ENCODE data around the gene TTC12.

Gene TTC12

GRCh38 chr11:113276466-113276865 is 37.9 kb upstream of the TTC12 start:
- no peak overlapping the region for H3K27ac Mint-ChIP-seq
- no peaks in the 10 kb centered on the region for H3K9me3 Mint-ChIP-seq
- H3K36me3 Mint-ChIP-seq (ENCODE audit: low read depth) = no peaks in the 10 kb centered on the region
- H3K4me1 Mint-ChIP-seq (ENCODE audit: low read depth) = no peaks in the 10 kb centered on the region
- no peak overlapping the region for H3K4me3 Mint-ChIP-seq
- no peaks in the 10 kb centered on the region for H3K27me3 Mint-ChIP-seq
- intact Hi-C loops (cut with micrococcal nuclease) = no loop called here

DNA sequence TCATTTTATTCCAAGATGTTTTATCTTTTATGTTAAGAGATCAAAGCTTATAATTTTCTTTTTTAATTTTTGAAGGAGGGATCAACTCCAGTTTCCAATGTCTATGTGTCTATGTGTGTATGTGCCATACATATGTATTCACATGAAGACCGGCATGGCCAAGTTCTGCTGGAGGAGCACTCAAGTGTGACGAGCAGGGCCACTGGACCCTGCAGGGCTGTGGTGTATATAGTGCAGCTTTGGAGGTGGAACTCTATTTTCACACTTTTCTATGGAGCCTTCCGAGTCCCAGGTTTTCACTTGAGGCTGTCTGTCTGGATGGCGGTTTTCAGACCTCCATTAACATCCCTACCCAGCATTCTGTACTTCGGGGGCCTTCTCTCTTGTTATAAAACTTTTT is 36.5 kb upstream of the TTC12 start:
- Mint-ChIP-seq H3K4me3 (no peak overlapping the region), H3K36me3 (ENCODE audit: low read depth) (no peaks in the 10 kb centered on the region), H3K27ac (no peak overlapping the region), H3K4me1 (ENCODE audit: low read depth) (no peaks in the 10 kb centered on the region), H3K9me3 (no peaks in the 10 kb centered on the region), H3K27me3 (no peaks in the 10 kb centered on the region)
- intact Hi-C loops (cut with micrococcal nuclease) = no loop called here

- Mint-ChIP-seq H3K27ac (no peak overlapping the region), H3K9me3 (no peaks in the 10 kb centered on the region), H3K27me3 (no peaks in the 10 kb centered on the region), H3K4me3 (no peak overlapping the region), H3K4me1 (ENCODE audit: low read depth) (no peaks in the 10 kb centered on the region), H3K36me3 (ENCODE audit: low read depth) (no peaks in the 10 kb centered on the region)
- intact Hi-C loops (cut with micrococcal nuclease) = no loop called here
Observed at GRCh38 chr11:113278481-113278880, 35.9 kb upstream of the TTC12 start.

GRCh38 chr11:113278925-113279324 is 35.5 kb upstream of the TTC12 start:
- no peaks in the 10 kb centered on the region for H3K36me3 Mint-ChIP-seq (ENCODE audit: low read depth)
- H3K27me3 Mint-ChIP-seq = no peaks in the 10 kb centered on the region
- no peaks in the 10 kb centered on the region for H3K4me1 Mint-ChIP-seq (ENCODE audit: low read depth)
- H3K27ac Mint-ChIP-seq = no peak overlapping the region
- H3K9me3 Mint-ChIP-seq = no peaks in the 10 kb centered on the region
- intact Hi-C loops (cut with micrococcal nuclease) = no loop called here
- no peak overlapping the region for H3K4me3 Mint-ChIP-seq

GRCh38 chr11:113279591-113279990 is 34.8 kb upstream of the TTC12 start:
- no peaks in the 10 kb centered on the region for H3K9me3 Mint-ChIP-seq
- no peaks in the 10 kb centered on the region for H3K4me1 Mint-ChIP-seq (ENCODE audit: low read depth)
- H3K36me3 Mint-ChIP-seq (ENCODE audit: low read depth) = no peaks in the 10 kb centered on the region
- H3K27me3 Mint-ChIP-seq = no peaks in the 10 kb centered on the region
- no peak overlapping the region for H3K27ac Mint-ChIP-seq
- H3K4me3 Mint-ChIP-seq = no peak overlapping the region
- intact Hi-C loops (cut with micrococcal nuclease) = no loop called here

- H3K27ac Mint-ChIP-seq = no peak overlapping the region
- intact Hi-C loops (cut with micrococcal nuclease) = no loop called here
- H3K4me3 Mint-ChIP-seq = no peak overlapping the region
- no peaks in the 10 kb centered on the region for H3K27me3 Mint-ChIP-seq
- H3K36me3 Mint-ChIP-seq (ENCODE audit: low read depth) = no peaks in the 10 kb centered on the region
- H3K4me1 Mint-ChIP-seq (ENCODE audit: low read depth) = no peaks in the 10 kb centered on the region
- H3K9me3 Mint-ChIP-seq = no peaks in the 10 kb centered on the region
Observed at GRCh38 chr11:113281052-113281725, 33.2 kb upstream of the TTC12 start.

GRCh38 chr11:113282898-113283437 is 31.4 kb upstream of the TTC12 start:
- H3K4me3 Mint-ChIP-seq = no peak overlapping the region
- intact Hi-C loops (cut with micrococcal nuclease) = no loop called here
- no peaks in the 10 kb centered on the region for H3K27me3 Mint-ChIP-seq
- H3K27ac Mint-ChIP-seq = no peak overlapping the region
- no peaks in the 10 kb centered on the region for H3K9me3 Mint-ChIP-seq
- no peaks in the 10 kb centered on the region for H3K4me1 Mint-ChIP-seq (ENCODE audit: low read depth)
- H3K36me3 Mint-ChIP-seq (ENCODE audit: low read depth) = no peaks in the 10 kb centered on the region

GRCh38 chr11:113283881-113284280 is 30.5 kb upstream of the TTC12 start:
- Mint-ChIP-seq H3K4me3 (no peak overlapping the region), H3K9me3 (no peaks in the 10 kb centered on the region), H3K27me3 (no peaks in the 10 kb centered on the region), H3K4me1 (ENCODE audit: low read depth) (no peaks in the 10 kb centered on the region), H3K27ac (no peak overlapping the region), H3K36me3 (ENCODE audit: low read depth) (no peaks in the 10 kb centered on the region)
- intact Hi-C loops (cut with micrococcal nuclease) = no loop called here

GRCh38 chr11:113286009-113286408 is 28.4 kb upstream of the TTC12 start:
- Mint-ChIP-seq H3K4me1 (ENCODE audit: low read depth) (no peaks in the 10 kb centered on the region), H3K27me3 (no peaks in the 10 kb centered on the region), H3K27ac (no peak overlapping the region), H3K4me3 (no peak overlapping the region), H3K9me3 (no peaks in the 10 kb centered on the region), H3K36me3 (ENCODE audit: low read depth) (no peaks in the 10 kb centered on the region)
- intact Hi-C loops (cut with micrococcal nuclease) = no loop called here

DNA sequence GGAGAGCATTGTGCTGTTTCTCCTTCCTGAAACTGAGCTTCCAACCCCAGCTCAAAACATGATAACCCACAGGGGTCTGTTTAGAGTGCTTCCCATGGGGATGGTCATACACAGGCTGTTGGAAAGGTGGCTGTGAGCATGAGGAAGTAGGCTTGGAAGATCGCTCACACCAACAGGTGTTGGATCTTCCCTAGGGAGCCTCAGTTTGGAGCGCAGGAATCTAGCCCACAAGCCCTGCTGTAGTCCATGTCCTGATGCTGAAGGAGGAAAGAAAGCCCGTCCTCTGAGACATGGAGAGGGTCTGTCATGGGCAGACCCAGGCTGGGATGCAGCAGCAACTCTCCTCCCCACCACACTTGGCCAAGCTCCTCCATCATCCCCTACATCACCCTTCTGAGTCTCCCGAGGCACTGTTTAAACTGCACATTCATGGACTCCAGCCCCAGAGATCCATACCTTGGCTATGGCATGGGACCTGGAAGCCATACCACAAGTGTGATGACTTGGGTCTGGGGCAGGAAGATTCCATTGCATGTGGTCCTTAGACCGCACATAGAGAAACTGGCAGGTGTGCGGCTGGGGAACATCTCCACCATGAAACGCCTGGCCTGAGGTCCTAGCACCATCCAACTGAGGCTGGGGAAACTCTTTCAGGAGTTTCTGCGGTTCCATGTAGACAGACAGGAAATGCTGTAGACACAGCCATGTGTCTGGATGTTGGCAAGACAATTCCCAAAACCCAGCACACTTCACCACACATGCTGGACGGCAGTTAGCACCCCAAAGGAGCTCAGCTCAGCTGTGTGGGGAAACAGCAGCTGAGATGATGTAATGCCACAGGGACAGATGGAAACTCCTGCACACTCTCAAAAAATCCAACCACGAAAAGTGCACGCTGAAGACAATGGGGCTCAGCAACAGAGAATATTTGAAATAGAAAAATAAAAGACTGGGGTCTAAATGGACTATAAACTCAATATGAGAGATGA is 27.6 kb upstream of the TTC12 start:
- intact Hi-C loops (cut with micrococcal nuclease) = no loop called here
- Mint-ChIP-seq H3K4me1 (ENCODE audit: low read depth) (no peaks in the 10 kb centered on the region), H3K27ac (no peak overlapping the region), H3K9me3 (no peaks in the 10 kb centered on the region), H3K27me3 (no peaks in the 10 kb centered on the region), H3K36me3 (ENCODE audit: low read depth) (no peaks in the 10 kb centered on the region), H3K4me3 (no peak overlapping the region)

- Mint-ChIP-seq H3K4me1 (ENCODE audit: low read depth) (no peaks in the 10 kb centered on the region), H3K9me3 (no peaks in the 10 kb centered on the region), H3K27me3 (no peaks in the 10 kb centered on the region), H3K4me3 (no peak overlapping the region), H3K27ac (no peak overlapping the region), H3K36me3 (ENCODE audit: low read depth) (no peaks in the 10 kb centered on the region)
- intact Hi-C loops (cut with micrococcal nuclease) = loop anchor here (2.0 kb wide), 2 partner anchors 489 to 999 kb away; no protein-coding TSS in a partner anchor
Observed at GRCh38 chr11:113287801-113288200, 26.6 kb upstream of the TTC12 start.

DNA sequence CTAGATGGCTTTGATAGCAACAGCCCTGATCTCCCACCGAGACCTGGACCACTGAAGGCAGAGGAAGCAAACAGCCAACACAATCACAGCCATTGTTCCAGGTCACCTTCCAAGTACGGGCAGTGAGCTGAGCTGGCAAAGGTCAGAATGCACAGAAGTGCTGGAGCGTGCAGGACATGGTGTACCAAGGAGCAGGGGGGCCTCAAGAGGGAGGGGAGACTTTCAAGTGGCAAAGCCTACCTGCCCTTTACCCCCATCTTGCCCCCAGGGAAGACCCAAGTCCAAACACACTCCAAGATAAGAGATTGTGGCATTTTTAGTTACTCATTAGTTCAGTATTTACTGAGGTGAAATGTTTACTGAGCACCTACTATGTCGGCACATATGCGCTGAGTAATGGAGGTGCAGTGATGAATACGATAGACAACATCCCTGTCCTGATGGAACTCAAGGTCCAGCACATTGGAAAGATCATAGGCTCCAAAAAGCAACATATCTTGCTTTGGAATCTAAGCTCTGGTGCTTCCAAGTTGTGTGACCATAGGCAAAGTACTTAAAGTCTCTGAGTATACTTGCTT is 26.0 kb upstream of the TTC12 start:
- intact Hi-C loops (cut with micrococcal nuclease) = loop anchor here (2.0 kb wide), 2 partner anchors 490 to 1000 kb away; no protein-coding TSS in a partner anchor
- Mint-ChIP-seq H3K4me3 (no peak overlapping the region), H3K27ac (no peak overlapping the region), H3K27me3 (peaks cover under 1% of the 10 kb centered on the region), H3K9me3 (no peaks in the 10 kb centered on the region), H3K36me3 (ENCODE audit: low read depth) (no peaks in the 10 kb centered on the region), H3K4me1 (ENCODE audit: low read depth) (no peaks in the 10 kb centered on the region)

DNA sequence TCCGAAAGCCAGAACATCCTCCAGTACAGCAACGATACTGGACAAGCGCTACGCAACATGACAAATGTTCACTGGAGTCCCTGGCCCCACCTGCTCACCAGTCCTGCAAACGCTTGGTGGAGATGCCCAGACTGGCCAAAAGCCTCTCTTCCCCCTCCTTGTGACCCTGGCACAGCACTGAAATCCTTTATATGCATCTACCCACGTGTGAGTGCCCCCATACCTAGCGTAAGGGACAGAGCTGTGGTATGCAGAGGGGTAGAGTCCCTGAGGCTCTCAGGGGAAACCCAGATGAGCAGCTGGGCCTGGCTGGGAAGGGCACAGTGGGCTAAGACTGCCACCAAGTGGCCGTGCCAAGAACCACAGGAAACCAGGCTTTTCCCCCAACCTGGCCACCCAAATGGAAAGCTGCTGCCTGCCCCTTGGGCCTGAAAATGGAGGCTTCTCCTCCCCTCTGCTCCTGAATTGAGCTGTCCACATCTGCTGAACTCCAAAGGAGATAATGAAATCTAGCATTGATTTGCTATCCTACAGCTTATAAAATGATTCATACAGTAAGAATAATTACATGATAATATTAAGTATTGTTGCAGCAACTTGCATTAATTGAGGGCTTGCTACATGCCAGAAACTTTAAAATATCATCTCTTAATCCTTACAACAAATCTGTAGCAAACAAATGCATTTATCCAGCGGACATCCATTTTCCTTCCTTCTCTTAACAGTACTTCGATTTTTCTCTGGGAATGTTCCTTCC is 24.8 kb upstream of the TTC12 start:
- H3K9me3 Mint-ChIP-seq = no peaks in the 10 kb centered on the region
- H3K27ac Mint-ChIP-seq = no peak overlapping the region
- H3K4me1 Mint-ChIP-seq (ENCODE audit: low read depth) = no peaks in the 10 kb centered on the region
- intact Hi-C loops (cut with micrococcal nuclease) = loop anchor here (1.0 to 2.0 kb wide), 3 partner anchors 491 to 1001 kb away; no protein-coding TSS in a partner anchor
- no peaks in the 10 kb centered on the region for H3K36me3 Mint-ChIP-seq (ENCODE audit: low read depth)
- H3K27me3 Mint-ChIP-seq = peaks cover 4% of the 10 kb centered on the region
- H3K4me3 Mint-ChIP-seq = no peak overlapping the region

Data from dendritic cell treated with granulocyte-macrophage colony-stimulating factor and Interleukin-4, amounts not matched to agents 40 ng/mL and 50 ng/mL, for 4 days (primary cell).